ENCODE results near the gene BPIFB4.

- no peak for TF ChIP-seq CTCF (IDR thresholded peaks at IDR 0.05)
- no peak for TF ChIP-seq POLR2A (IDR thresholded peaks at IDR 0.05)
Measured at GRCh38 chr20:33124994-33125393, 45.6 kb downstream of the BPIFB4 start.
